T follicular helper cell (primary cell): ENCODE results near the gene SURF4.

Source experiments
- DNase-seq: peaks from one replicate; pipeline ENCODE4 v3.0.0-alpha.2; 2020; ENCODE audit warnings: low read depth
- total RNA-seq, 2 experiments: gene quantifications; one replicate each; lab custom pipeline; 2026; lab: John Stamatoyannopoulos, UW

The SURF4 gene
- 265 to 489 reads per million in 2 experiments for total RNA-seq

- peak; percentile 87 for DNase-seq
Measured at GRCh38 chr9:133375724-133376654, at the start of gene SURF4, which contains the start of gene STKLD1. Gene SURF4 (minus strand): TSS chr9:133376060. CDS start chr9:133375969, 91 bp downstream. Gene STKLD1 (plus strand): TSS chr9:133376366. CDS start chr9:133376474, 108 bp downstream.

GRCh38 chr9:133425049-133425632, 49.3 kb upstream of the SURF4 start:
- DNase-seq: no peak

DNA sequence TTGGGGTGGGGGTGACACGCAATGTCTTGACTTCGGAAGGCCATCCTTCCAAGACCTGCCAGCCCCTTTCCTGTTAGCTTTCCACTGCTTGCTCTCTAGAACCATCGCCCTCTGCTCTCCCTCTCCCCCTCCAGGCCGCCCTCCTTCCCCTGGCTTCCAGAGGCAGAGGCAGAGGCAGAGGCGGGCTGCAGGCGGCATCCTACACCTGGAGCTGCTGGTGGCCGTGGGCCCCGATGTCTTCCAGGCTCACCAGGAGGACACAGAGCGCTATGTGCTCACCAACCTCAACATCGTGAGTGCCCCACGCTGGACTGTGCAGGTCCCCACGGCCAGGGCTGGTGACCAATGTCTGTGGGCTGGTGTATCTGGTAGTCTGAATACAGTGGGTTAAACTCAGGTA, 48.3 kb upstream of the SURF4 start:
- DNase-seq: no peak

DNA sequence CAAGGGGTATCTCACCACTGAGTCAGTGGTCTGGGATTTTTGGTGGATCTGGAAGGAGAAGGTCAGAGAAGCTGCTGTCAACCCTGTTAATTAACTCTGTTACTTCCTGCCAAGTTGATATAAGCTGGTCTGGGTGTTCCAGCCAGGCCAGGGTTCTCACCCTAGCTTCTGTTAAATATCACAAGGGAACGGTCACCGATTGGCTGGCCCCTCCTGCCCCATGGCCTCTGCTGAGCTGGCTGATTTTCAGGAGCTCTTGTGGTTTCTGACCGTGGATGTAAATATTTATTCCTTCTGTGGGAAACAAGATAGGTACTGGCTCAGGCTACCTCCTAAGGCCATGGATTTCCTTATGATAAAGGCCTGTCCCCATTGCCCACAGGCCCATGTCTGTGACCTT, 47.4 kb upstream of the SURF4 start:
- no peak for DNase-seq

DNA sequence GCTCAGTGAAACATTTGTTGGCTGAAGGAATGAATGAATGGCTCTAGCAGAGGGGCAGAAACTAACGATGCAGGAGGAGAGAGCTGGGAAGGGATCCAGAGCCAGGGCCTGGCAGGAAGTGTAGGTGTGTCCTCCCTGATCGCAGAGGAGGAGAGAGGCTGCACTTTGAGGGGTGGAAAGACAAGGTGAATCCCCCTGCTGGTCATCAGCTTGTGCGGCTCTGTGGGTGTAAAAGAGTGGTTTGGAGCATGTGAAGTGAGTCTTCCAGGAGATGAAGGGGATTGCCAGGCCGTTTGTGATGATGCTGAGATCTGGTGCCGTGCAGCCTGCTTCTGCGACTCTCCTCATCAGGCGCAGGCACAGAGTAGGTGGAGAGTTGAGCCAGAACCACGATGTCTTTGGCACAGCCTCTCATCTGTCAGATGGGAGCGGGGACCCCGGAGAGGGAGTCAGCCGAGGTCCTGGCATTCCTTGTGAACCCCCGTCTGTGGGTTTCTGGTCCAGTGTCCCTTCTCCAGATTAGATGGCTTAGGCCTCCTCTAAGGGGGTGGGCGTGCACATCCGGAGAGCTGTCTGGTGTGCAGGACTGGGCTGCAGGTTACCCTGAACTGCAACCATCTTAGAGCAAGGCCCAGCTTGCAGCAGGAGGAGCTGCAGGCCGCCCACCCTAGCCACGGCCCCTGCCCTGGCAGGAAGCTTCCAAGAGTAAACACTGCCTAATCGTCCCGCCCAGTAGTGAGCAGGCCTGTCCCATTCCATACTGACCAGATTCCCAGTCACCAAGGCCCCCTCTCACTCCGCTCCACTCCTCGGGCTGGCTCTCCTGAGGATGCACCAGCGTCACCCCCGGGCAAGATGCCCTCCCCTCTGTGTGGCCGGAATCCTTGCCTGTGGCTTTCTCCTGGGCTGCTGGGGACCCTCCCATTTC, 46.0 kb upstream of the SURF4 start, which contains the start of gene ADAMTS13:
ADAMTS13 (plus strand) TSS at position 753 of the 928 bp plus-strand sequence; CDS start at position 830, 77 bp downstream.
- DNase-seq: no peak

GRCh38 chr9:133420392-133420827, 44.5 kb upstream of the SURF4 start:
- DNase-seq: no peak

DNA sequence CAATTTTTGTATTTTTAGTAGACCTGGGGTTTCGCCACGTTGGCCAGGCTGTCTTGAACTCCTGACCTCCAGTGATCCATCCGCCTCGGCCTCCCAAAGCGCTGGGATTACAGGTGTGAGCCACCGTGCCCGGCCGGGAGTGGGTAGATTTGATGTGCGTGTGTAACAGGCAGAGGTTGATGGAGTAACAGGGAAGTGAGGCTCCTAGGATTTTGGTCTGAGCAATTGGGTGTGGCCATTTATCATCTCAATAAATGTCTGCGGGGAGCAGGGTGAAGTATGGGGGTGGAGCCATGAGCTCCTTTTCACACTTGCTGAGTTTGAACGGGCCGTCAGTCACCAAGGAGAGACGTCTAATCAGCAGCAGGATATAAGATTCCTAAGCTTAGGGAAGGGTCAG, 43.1 kb upstream of the SURF4 start:
- DNase-seq: no peak

DNA sequence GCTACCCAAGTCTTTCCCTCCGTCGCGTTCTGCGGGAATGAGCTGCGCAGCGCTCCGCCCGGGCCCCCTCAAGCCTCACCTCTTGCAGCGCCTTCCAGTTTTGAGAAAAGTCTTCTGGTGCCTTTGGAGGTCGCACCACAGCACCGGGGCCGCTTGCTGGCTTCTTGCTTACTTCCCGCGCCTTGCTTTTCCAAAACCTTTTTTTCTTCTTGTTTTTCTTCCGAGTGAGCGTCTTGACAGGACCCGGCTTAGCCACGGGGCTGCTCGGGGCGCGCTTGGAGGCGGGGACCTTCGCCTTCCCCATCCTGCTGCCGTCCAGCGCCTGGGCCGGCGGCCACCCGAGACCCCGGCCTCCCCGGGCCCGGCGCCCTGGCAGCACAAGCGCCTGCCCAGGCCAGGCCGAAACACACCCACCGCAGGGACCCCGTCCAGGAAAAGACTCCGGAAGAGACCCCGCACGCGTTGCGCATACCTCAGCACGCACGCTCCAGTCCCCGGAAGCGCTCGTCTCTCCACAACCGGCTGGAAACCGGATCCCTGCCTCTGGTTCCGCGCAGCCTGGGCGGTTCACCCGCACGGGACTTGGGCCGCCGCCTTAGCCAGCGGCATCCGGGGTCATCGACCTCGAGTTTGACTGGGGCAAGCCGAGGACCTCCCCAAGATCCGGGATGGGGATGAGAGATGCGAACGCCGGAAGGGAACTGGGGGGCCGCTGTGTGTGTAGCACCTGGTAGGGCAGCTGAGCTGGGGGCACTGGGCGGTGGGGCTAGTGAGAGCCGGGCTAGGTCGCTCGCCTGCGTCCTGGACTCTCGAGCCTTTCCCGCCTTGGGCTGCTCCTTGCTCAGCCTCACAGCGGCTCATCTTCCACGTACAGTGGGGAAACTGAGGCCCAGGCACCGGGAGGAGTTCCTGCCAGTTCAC, 41.9 kb upstream of the SURF4 start, which contains the start of gene REXO4:
REXO4 (minus strand) TSS at position 470 of the 921 bp plus-strand sequence; CDS start at position 304, 166 bp downstream.
- DNase-seq: peak; percentile 66

DNA sequence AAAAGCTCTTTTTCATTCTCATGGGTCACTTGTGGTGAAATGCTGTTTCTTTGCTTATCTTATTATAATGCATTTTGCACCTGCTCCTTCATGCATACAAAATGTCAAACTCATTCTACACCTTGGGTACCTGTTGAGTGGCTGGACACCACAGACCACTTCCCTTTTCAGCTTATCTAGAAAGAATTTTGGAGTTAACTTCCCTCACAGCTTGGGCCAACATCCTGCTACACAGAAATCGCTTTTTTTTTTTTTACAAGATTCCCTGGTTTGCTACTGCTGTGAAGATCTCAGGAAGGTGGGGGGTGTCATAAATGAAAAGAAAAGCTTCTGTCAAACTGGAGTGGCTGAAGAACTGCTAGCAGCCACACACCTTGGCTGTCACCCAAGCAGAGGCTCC, 39.3 kb upstream of the SURF4 start:
- DNase-seq: no peak

DNA sequence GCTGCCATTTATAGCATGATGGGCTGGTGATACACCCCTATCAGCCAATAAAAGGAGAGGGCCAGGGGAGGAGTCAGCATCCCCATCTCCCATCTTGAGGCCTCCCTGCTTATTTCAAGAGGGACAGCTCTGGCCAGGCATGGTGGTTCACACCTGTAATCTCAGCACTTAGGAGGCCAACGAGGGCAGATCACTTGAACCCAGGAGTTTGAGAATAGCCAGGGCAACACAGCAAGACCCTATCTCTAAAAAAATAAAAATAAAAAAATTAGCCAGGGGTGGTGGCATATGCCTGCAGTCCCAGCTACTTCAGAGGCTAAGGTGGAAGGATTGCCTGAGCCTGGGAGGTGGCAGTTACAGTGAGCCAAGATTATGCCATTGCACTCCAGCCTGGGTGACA, 32.2 kb upstream of the SURF4 start:
- DNase-seq: no peak

GRCh38 chr9:133406480-133407307, 30.8 kb upstream of the SURF4 start:
- DNase-seq: peak; percentile 71

DNA sequence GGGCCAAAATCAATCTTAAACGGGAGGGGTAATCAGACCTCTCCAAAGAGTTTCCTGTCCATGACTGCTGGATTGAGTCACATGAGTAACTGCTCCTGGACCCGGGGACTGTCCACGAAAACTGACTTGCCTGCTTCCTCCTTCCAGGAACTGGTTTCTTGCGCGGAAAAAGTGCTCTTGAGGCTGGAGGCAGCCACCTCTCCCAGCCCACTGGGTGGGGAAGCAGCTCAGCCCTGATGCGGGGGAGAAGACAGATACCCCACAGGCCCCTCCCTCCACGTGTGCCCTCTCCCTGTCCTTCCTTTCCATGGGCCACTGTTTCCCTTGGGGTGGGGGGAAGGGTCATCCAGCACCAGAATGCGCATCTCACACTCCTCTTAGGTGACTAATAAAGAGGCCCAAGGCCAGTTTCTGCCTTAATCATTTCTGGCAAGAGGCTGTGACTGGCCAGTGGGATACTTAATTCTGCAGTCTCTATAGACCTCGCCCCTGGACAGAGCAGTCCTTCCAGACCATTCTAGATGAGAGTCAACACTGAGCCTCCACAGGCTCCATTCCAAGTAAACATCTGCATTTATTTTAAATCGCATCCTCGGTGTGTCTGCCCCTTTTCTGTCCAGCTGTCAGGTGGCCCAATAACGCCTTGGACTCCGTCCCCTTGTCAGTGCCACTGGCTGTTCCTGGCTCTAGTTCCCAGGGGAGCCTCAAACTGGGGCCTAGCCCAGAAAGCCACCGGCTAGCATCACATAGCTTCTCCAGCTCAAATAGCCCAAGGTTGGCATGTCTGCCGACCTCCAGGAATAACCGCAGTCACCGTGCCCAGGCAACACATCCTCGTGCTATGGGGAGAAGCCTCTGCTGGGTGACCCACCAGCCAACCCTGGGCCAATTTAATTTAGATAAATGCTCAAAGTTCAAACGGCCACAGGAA, 29.9 kb upstream of the SURF4 start:
- no peak for DNase-seq

DNA sequence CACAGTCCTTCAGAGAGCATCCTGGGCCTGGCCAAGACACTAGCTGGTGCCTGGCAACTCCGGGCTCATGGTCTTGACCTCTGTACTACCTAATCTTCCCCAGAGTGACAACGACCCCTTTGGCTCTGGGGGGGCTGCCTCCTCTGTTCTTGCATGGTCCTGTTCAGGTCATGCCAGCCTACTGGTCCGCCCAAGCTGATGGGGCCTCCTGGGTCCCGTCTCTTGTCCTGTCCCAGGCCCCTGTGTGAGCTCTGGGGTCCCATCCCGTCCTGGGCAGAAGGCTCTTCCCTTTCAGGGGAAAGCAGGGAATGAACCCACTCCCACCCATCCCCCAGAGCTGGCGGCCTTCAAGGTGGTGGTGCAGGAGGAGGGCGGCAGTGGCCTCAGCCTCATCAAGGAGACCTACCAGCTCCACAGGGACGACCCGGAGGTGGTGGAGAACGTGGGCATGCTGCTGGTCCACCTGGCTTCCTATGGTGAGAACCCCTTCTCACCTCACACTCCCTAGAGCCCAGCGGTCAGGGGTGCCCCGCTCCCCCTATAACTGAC, 28.7 kb upstream of the SURF4 start:
- DNase-seq: no peak

GRCh38 chr9:133403766-133404453, 28.1 kb upstream of the SURF4 start:
- peak; percentile 45 for DNase-seq

GRCh38 chr9:133402689-133403088, 26.8 kb upstream of the SURF4 start:
- no peak for DNase-seq

- no peak for DNase-seq
Measured at GRCh38 chr9:133401588-133401987, 25.7 kb upstream of the SURF4 start.

DNA sequence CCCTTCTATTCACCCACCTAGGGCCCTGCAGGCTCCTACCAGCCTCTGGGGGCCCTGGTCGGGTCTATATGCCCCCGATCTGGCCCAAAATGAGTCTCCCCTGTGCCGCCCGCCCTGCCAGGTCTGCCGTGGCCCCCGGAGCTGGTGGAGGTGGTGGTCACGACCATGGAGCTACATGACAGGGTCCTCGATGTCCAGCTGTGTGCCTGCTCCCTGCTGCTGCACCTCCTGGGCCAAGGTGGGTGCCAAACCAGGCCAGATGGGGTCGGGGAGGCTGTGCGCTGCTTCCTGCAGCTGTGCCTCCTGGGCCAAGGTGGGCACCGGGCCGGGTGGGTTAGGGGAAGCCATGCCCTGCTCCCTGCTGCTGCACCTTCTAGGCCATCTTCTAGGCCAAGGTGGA, 24.4 kb upstream of the SURF4 start:
- DNase-seq: no peak

- no peak for DNase-seq
Measured at GRCh38 chr9:133397895-133398294, 22.0 kb upstream of the SURF4 start.
